ENCODE results near the gene TFAP2C. TPM values are rescaled to one million over a fixed set of nuclear protein-coding genes. Genes with fewer than 3 reads are reported as not detected.

The TFAP2C gene
- total and polyA plus RNA-seq, 9 donors: 0.18 to 7.7 (median 0.66) TPM

- Histone ChIP-seq H3K36me3 (no peaks in the 10 kb centered on the region), H3K9me3 (no peaks in the 10 kb centered on the region), H3K27me3 (no peaks in the 10 kb centered on the region), H3K4me1 (ENCODE audit: insufficient read depth) (no peaks in the 10 kb centered on the region), H3K4me3 (no peak overlapping the region), H3K27ac (no peak overlapping the region)
- WGBS, 3 donors: 72 to 85% (median 78%) methylated on average over 5 of the region's 5 CpGs
- intact Hi-C loops (cut with DNase I): no loop called here
- no peak for DNase-seq
- TF ChIP-seq POLR2A (IDR thresholded peaks at IDR 0.05): no peak
- no peak for TF ChIP-seq CTCF (IDR thresholded peaks at IDR 0.05)
- no peak for TF ChIP-seq EP300 (IDR thresholded peaks at IDR 0.05)
These were observed 44.2 kb upstream of the TFAP2C start for GRCh38 chr20:56584916-56585315.

DNA sequence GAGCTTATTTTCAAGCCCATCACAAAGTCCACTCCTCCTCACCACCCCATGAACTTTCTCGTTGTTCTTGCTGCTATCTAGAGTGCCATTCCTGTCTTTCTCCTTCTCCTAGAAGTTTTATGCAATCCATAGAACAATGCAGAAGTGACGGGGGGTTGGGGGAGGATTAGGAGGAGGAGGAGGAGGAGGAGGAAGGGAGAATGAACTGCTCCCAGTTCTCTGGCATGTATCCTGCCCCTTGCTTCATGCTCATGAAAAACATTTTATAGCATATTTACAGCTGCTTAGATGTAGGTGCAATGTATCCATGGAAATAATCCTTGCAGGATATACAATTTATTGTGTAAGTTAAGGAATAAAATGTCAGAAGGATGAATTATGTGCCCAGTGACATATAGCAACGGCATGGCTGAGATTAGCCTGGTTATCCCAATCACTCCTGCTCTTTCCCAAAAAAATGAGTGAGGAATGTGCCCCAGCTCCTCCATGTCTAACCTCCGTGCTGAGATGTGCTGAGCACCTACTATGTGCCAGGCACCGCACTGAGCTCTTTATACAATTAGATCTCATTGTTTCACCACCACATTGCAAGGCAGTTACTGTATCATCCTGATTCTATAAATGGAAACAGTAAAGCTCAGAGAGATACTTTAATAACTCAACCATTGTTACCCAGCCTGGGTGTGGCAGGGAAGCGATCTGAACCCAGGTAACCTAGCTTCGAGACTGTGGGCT is 41.6 kb upstream of the TFAP2C start:
- intact Hi-C loops (cut with DNase I): no loop called here
- Histone ChIP-seq H3K4me1 (ENCODE audit: insufficient read depth) (no peaks in the 10 kb centered on the region), H3K9me3 (no peaks in the 10 kb centered on the region), H3K36me3 (no peaks in the 10 kb centered on the region), H3K27ac (no peak overlapping the region), H3K4me3 (no peak overlapping the region), H3K27me3 (no peaks in the 10 kb centered on the region)
- TF ChIP-seq POLR2A (IDR thresholded peaks at IDR 0.05) (no peak), EP300 (IDR thresholded peaks at IDR 0.05) (no peak), CTCF (IDR thresholded peaks at IDR 0.05) (no peak)
- WGBS, 3 donors: 36 to 38% (median 37%) methylated on average over 7 of the region's 7 CpGs
- DNase-seq: no peak

DNA sequence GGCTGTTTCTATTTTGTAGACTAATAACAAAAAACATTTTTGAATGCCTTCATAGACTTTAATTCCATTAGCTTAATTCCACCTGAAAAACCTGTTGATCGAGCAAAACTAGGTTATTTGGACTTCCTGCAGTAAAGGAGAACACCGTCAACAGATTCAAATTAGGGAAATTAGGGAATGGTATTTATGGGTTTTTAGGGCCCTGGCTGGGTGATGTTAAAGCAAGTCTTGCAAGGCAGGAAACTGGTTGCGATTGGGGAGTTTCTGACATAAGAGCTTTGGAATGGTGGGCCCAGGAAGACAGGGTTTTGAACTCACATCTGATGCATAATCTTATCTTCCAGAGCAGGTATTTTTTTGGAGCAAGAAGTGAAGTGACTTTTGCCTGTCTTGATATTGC is 40.1 kb upstream of the TFAP2C start:
- H3K27ac ChIP-seq: no peak overlapping the region
- DNase-seq: no peak
- intact Hi-C loops (cut with DNase I): no loop called here

GRCh38 chr20:56589633-56590032 is 39.5 kb upstream of the TFAP2C start:
- WGBS, 3 donors: 85 to 95% (median 91%) methylated on average over 5 of the region's 5 CpGs
- Histone ChIP-seq H3K27ac (no peak overlapping the region), H3K36me3 (no peaks in the 10 kb centered on the region), H3K4me3 (no peak overlapping the region), H3K9me3 (no peaks in the 10 kb centered on the region), H3K27me3 (no peaks in the 10 kb centered on the region), H3K4me1 (ENCODE audit: insufficient read depth) (no peaks in the 10 kb centered on the region)
- TF ChIP-seq CTCF (IDR thresholded peaks at IDR 0.05): no peak
- no peak for TF ChIP-seq EP300 (IDR thresholded peaks at IDR 0.05)
- no peak for TF ChIP-seq POLR2A (IDR thresholded peaks at IDR 0.05)
- DNase-seq: no peak
- intact Hi-C loops (cut with DNase I): no loop called here

More for the DNA sequence above, 40.1 kb upstream of the TFAP2C start:
- 55 to 70% (median 66%) methylated on average over 3 of the region's 3 CpGs for WGBS, 3 donors
- Histone ChIP-seq H3K4me1 (ENCODE audit: insufficient read depth) (no peaks in the 10 kb centered on the region), H3K27me3 (no peaks in the 10 kb centered on the region), H3K9me3 (no peaks in the 10 kb centered on the region), H3K36me3 (no peaks in the 10 kb centered on the region), H3K4me3 (no peak overlapping the region)
- no peak for TF ChIP-seq EP300 (IDR thresholded peaks at IDR 0.05)
- TF ChIP-seq CTCF (IDR thresholded peaks at IDR 0.05): no peak
- TF ChIP-seq POLR2A (IDR thresholded peaks at IDR 0.05): no peak
